Activated CD8-positive, alpha-beta memory T cell treated with anti-CD3 and anti-CD28 coated beads for 36 hours (primary cell): ENCODE data around the gene CCDC144A. TPM values are rescaled to one million over a fixed set of nuclear protein-coding genes. Genes with fewer than 3 reads are reported as not detected.
"Not testable (repeated sequence)": the region's sequence is repeated elsewhere in the genome, so short reads cannot be mapped to it uniquely, and the experiment has no call there.

Experiments
- CTCF ChIA-PET: fragments of 350-600 bp; sonication (Branson Sonifier 250); formaldehyde crosslinking; loops from one replicate; lab custom pipeline; 2021; ENCODE audit warnings: antibody characterized with exemption; lab: Charles Lee
- POLR2A ChIA-PET: fragments of 350-600 bp; sonication (Branson Sonifier 250); formaldehyde crosslinking; loops from one replicate; lab custom pipeline; 2021; ENCODE audit warnings: antibody characterized with exemption; lab: Charles Lee
- total RNA-seq, 2 experiments: library from RNA; stranded (reverse); gene quantifications; one replicate each; pipeline ENCODE4 v1.2.3, GENCODE V29; 2021

The CCDC144A gene
- 1 to 10 TPM; 1.6 to 1.7 TPM for total RNA-seq

GRCh38 chr17:16689731-16690281 is at the start of gene CCDC144A:
TSS of gene CCDC144A (plus strand) at chr17:16690241. CDS start at chr17:16690401, 160 bp downstream.
- CTCF ChIA-PET, POLR2A ChIA-PET: not testable (repeated sequence)

- ChIA-PET CTCF (no interaction called here), POLR2A (no interaction called here)
Measured at GRCh38 chr17:16649585-16649984, 40.5 kb upstream of the CCDC144A start.

GRCh38 chr17:16652252-16652651 is 37.8 kb upstream of the CCDC144A start:
- ChIA-PET CTCF (interaction anchor here (1.0 kb wide), 1 partner anchor 63 kb away, joined by 5 read pairs; no protein-coding TSS in a partner anchor), POLR2A (no interaction called here)

- CTCF ChIA-PET = interaction anchor here (1.0 kb wide), 1 partner anchor 63 kb away, joined by 5 read pairs; no protein-coding TSS in a partner anchor
- POLR2A ChIA-PET = no interaction called here
Measured at GRCh38 chr17:16652847-16653366, 37.1 kb upstream of the CCDC144A start.

- CTCF ChIA-PET = no interaction called here
- POLR2A ChIA-PET = no interaction called here
Measured at GRCh38 chr17:16653367-16654041, 36.5 kb upstream of the CCDC144A start, which contains the start of gene ZNF624. TSS of gene ZNF624 (minus strand) at chr17:16653850.

- CTCF ChIA-PET = no interaction called here
- POLR2A ChIA-PET = no interaction called here
Measured at GRCh38 chr17:16661217-16661616, 28.8 kb upstream of the CCDC144A start.

GRCh38 chr17:16662936-16663335 is 27.1 kb upstream of the CCDC144A start:
- CTCF ChIA-PET = interaction anchor here (0.7 kb wide), 1 partner anchor 82 kb away, joined by 4 read pairs; no protein-coding TSS in a partner anchor
- POLR2A ChIA-PET = no interaction called here

GRCh38 chr17:16666553-16666906 is 23.5 kb upstream of the CCDC144A start:
- CTCF ChIA-PET, POLR2A ChIA-PET: not testable (repeated sequence)

- POLR2A ChIA-PET, CTCF ChIA-PET: not testable (repeated sequence)
Measured at GRCh38 chr17:16666907-16667636, 23.0 kb upstream of the CCDC144A start.

GRCh38 chr17:16676676-16677268 is 13.3 kb upstream of the CCDC144A start:
- ChIA-PET POLR2A (no interaction called here), CTCF (no interaction called here)

GRCh38 chr17:16683290-16684138 is 6.5 kb upstream of the CCDC144A start:
- POLR2A ChIA-PET, CTCF ChIA-PET: not testable (repeated sequence)

- CTCF ChIA-PET, POLR2A ChIA-PET: not testable (repeated sequence)
Measured at GRCh38 chr17:16686019-16686418, 4.0 kb upstream of the CCDC144A start.

- CTCF ChIA-PET, POLR2A ChIA-PET: not testable (repeated sequence)
Measured at GRCh38 chr17:16687151-16687550, 2.9 kb upstream of the CCDC144A start.

GRCh38 chr17:16690447-16690846 is 406 bp downstream of the CCDC144A start:
- CTCF ChIA-PET, POLR2A ChIA-PET: not testable (repeated sequence)

- POLR2A ChIA-PET, CTCF ChIA-PET: not testable (repeated sequence)
Measured at GRCh38 chr17:16697603-16698002, 7.6 kb downstream of the CCDC144A start.

GRCh38 chr17:16745492-16746203 is 55.6 kb downstream of the CCDC144A start:
- CTCF ChIA-PET = not testable (repeated sequence)

GRCh38 chr17:16746571-16746970 is 56.5 kb downstream of the CCDC144A start:
- POLR2A ChIA-PET, CTCF ChIA-PET: not testable (repeated sequence)

More at GRCh38 chr17:16745492-16746203, 55.6 kb downstream of the CCDC144A start:
- POLR2A ChIA-PET = not testable (repeated sequence)

GRCh38 chr17:16750515-16750914 is 60.5 kb downstream of the CCDC144A start:
- CTCF ChIA-PET, POLR2A ChIA-PET: not testable (repeated sequence)
